Kidney tubule cell (primary cell): ENCODE results near the gene FNDC1.
A peak's percentile ranks its signal among the peaks of the same experiment; 100 is the strongest.
"Not testable (repeated sequence)": the region's sequence is repeated elsewhere in the genome, so short reads cannot be mapped to it uniquely, and the experiment has no call there.

ENCODE experiments used
- DNase-seq: peaks from one replicate; pipeline ENCODE4 v3.0.0-alpha.2; 2018; ENCODE audit warnings: low spot score

The FNDC1 gene

GRCh38 chr6:159169193-159169555 lies at the start of gene FNDC1:
FNDC1 (plus strand) TSS chr6:159169400; CDS start chr6:159169597, 197 bp downstream.
- peak; percentile 22 for DNase-seq

- DNase-seq, result no peak
These were observed 49.4 kb upstream of the FNDC1 start for GRCh38 chr6:159119791-159120190.

GRCh38 chr6:159121486-159121885 lies 47.7 kb upstream of the FNDC1 start:
- no peak for DNase-seq

GRCh38 chr6:159122453-159122852 lies 46.7 kb upstream of the FNDC1 start:
- DNase-seq, result no peak

GRCh38 chr6:159123831-159124230 lies 45.4 kb upstream of the FNDC1 start:
- not testable (repeated sequence) for DNase-seq

GRCh38 chr6:159125014-159125609 lies 44.1 kb upstream of the FNDC1 start:
- DNase-seq, result no peak

- no peak for DNase-seq
These were observed 43.2 kb upstream of the FNDC1 start for GRCh38 chr6:159125951-159126352.

GRCh38 chr6:159126590-159126989 lies 42.6 kb upstream of the FNDC1 start:
- no peak for DNase-seq

GRCh38 chr6:159127701-159128100 lies 41.5 kb upstream of the FNDC1 start:
- no peak for DNase-seq

GRCh38 chr6:159128978-159129377 lies 40.2 kb upstream of the FNDC1 start:
- no peak for DNase-seq

- no peak for DNase-seq
These were observed 38.4 kb upstream of the FNDC1 start for GRCh38 chr6:159130846-159131245.

- DNase-seq, result no peak
These were observed 37.5 kb upstream of the FNDC1 start for GRCh38 chr6:159131709-159132108.

GRCh38 chr6:159132664-159133063 lies 36.5 kb upstream of the FNDC1 start:
- DNase-seq, result no peak

- DNase-seq, result peak; percentile 59
These were observed 34.4 kb upstream of the FNDC1 start for GRCh38 chr6:159134701-159135364.

GRCh38 chr6:159137676-159138075 lies 31.5 kb upstream of the FNDC1 start:
- DNase-seq, result no peak

GRCh38 chr6:159142531-159142930 lies 26.7 kb upstream of the FNDC1 start:
- DNase-seq, result no peak

GRCh38 chr6:159148641-159149040 lies 20.6 kb upstream of the FNDC1 start:
- DNase-seq, result no peak

- DNase-seq, result no peak
These were observed 19.6 kb upstream of the FNDC1 start for GRCh38 chr6:159149641-159150040.

- DNase-seq, result peak; percentile 60
These were observed 17.8 kb upstream of the FNDC1 start for GRCh38 chr6:159151266-159151855.

- peak; percentile 16 for DNase-seq
These were observed 17.2 kb upstream of the FNDC1 start for GRCh38 chr6:159152041-159152440.

- DNase-seq, result no peak
These were observed 16.4 kb upstream of the FNDC1 start for GRCh38 chr6:159152782-159153181.

- no peak for DNase-seq
These were observed 13.5 kb upstream of the FNDC1 start for GRCh38 chr6:159155679-159156078.

GRCh38 chr6:159156089-159156488 lies 13.1 kb upstream of the FNDC1 start:
- DNase-seq, result no peak

- DNase-seq, result no peak
These were observed 11.8 kb upstream of the FNDC1 start for GRCh38 chr6:159157431-159157830.
